ENCODE data around the gene CATSPER4. TPM values are rescaled to one million over a fixed set of nuclear protein-coding genes. Genes with fewer than 3 reads are reported as not detected.

Gene CATSPER4
- total and polyA plus RNA-seq, 2 of the 8 experiments (the other 6 are each of a cell fraction or from before 2014, with no cell fraction given): 0.65 to 0.83 TPM

DNA sequence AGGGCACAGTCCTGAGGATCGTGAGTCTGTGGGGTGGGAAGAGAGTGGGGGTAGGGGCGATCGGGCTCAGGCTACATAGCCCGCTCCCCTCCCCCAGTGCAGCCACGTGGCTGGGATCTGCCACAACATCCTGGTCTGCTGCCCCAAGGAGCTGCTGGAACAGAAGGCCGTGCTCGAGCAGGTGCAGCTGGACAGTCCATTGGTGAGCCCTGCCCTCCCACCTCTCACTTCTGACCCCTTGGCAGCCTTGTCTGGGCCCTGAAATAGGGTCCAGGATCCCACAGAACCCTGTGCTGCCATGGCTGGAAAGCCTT lies 8.1 kb upstream of the CATSPER4 start (continued):
- no peak for TF ChIP-seq RAD21 (IDR thresholded peaks at IDR 0.05 in 1 of 2, conservative IDR thresholded peaks at IDR 0.05 in 1 of 2; ENCODE audit: low read depth in 2 of 2, low read length in 2 of 2)

All from H1 (cell line).